ENCODE measurements around the gene S100A5. TPM values are rescaled to one million over a fixed set of nuclear protein-coding genes. Genes with fewer than 3 reads are reported as not detected.
"Not testable (repeated sequence)": the region's sequence is repeated elsewhere in the genome, so short reads cannot be mapped to it uniquely, and the experiment has no call there.

Gene S100A5
- total RNA-seq, 1 donor from 2014 or later, result 1.6 TPM

DNA sequence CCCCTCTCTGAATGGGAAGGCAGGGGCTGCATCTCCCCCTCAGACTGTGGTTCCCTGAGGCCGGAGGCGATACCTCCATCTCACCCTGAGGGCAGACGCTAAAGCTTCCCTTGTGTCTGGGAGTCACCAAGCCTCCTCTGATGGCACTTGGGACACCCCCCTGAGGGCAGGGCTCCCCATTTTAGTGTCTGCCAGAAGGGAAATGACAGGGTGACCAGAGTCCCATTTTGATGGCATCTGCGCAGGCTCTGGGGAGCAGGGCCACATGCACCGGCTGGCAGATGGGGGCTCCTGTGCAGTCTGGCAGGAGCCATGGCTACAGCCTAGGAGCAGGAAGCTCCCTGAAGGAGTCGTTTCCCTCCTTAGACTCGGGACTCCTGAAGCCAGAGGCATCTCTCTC, 23.3 kb upstream of the S100A5 start:
- H3K9me3 Mint-ChIP-seq, result no peaks in the 10 kb centered on the region
- H3K4me3 Mint-ChIP-seq, result no peak overlapping the region
- intact Hi-C loops (cut with micrococcal nuclease), result no loop called here
- no peaks in the 10 kb centered on the region for H3K36me3 Mint-ChIP-seq (ENCODE audit: low read depth)
- H3K27ac Mint-ChIP-seq, result no peak overlapping the region
- no peak for DNase-seq (ENCODE audit: low spot score)
- no peaks in the 10 kb centered on the region for H3K27me3 Mint-ChIP-seq (ENCODE audit: insufficient read depth)
- peaks cover 35% of the 10 kb centered on the region for H3K4me1 Mint-ChIP-seq (ENCODE audit: low read depth)

DNA sequence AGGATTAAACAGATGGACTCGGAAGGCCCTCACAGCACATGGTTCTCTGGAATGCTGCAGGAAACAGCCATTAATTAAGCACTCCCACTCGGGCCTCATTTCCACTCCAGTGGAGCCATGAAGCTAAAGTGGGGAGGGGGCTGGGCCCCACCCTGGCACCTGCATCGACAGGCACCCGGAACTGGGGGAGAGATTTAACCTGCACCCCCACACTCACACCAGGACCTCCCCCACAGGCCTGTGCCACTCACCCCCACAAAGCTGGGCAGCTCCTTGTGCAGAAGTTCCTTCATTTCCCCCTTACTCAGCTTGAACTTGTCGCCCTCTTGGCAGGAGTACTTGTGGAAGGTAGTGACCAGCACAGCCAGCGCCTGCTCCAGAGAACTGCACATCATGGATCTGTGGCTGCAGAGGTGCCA, 22.8 kb upstream of the S100A5 start:
- no peak overlapping the region for H3K27ac Mint-ChIP-seq
- H3K4me1 Mint-ChIP-seq (ENCODE audit: low read depth), result peaks cover 31% of the 10 kb centered on the region
- no peaks in the 10 kb centered on the region for H3K27me3 Mint-ChIP-seq (ENCODE audit: insufficient read depth)
- H3K36me3 Mint-ChIP-seq (ENCODE audit: low read depth), result no peaks in the 10 kb centered on the region
- H3K9me3 Mint-ChIP-seq, result no peaks in the 10 kb centered on the region
- intact Hi-C loops (cut with micrococcal nuclease), result no loop called here
- no peak for DNase-seq (ENCODE audit: low spot score)
- H3K4me3 Mint-ChIP-seq, result no peak overlapping the region

- intact Hi-C loops (cut with micrococcal nuclease); DNase-seq (ENCODE audit: low spot score); H3K36me3 Mint-ChIP-seq (ENCODE audit: low read depth); H3K27ac Mint-ChIP-seq; H3K27me3 Mint-ChIP-seq (ENCODE audit: insufficient read depth); H3K9me3 Mint-ChIP-seq; H3K4me3 Mint-ChIP-seq: not testable (repeated sequence)
- peaks cover 18% of the 10 kb centered on the region for H3K4me1 Mint-ChIP-seq (ENCODE audit: low read depth)
Measured at GRCh38 chr1:153562021-153562420, 21.3 kb upstream of the S100A5 start.

DNA sequence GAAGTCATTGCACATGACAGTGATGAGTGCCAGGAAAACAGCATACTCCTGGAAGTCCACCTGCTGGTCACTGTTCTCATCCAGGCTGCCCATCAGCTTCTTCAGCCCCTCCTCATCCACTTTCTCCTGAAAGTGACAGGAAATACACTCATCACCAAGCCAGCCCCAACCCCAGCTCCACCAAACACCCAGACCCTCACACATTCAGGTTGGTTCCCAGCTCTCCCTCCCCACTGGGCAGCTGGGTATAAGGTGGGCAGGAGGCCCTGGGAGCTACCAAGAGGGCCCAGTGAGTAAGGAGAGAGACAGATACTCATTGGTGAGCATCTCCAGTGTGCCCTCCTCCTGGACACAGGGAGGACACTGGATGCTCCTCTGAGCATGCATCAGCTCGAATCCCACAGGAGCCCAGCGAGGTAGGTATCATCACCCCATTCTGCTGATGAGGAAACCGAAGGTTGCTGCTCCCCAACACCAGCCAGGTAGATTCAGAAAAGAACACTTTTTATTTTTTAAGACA, 20.8 kb upstream of the S100A5 start:
- Mint-ChIP-seq H3K4me3 (no peak overlapping the region), H3K36me3 (ENCODE audit: low read depth) (no peaks in the 10 kb centered on the region), H3K27ac (no peak overlapping the region), H3K9me3 (no peaks in the 10 kb centered on the region), H3K27me3 (ENCODE audit: insufficient read depth) (no peaks in the 10 kb centered on the region), H3K4me1 (ENCODE audit: low read depth) (peaks cover 16% of the 10 kb centered on the region)
- no peak for DNase-seq (ENCODE audit: low spot score)
- intact Hi-C loops (cut with micrococcal nuclease), result no loop called here

GRCh38 chr1:153560771-153561465, 20.2 kb upstream of the S100A5 start:
- no peaks in the 10 kb centered on the region for H3K27me3 Mint-ChIP-seq (ENCODE audit: insufficient read depth)
- H3K4me1 Mint-ChIP-seq (ENCODE audit: low read depth), result peaks cover 16% of the 10 kb centered on the region
- H3K36me3 Mint-ChIP-seq (ENCODE audit: low read depth), result no peaks in the 10 kb centered on the region
- intact Hi-C loops (cut with micrococcal nuclease), result no loop called here
- H3K4me3 Mint-ChIP-seq, result no peak overlapping the region
- no peaks in the 10 kb centered on the region for H3K9me3 Mint-ChIP-seq
- no peak for DNase-seq (ENCODE audit: low spot score)
- no peak overlapping the region for H3K27ac Mint-ChIP-seq

DNA sequence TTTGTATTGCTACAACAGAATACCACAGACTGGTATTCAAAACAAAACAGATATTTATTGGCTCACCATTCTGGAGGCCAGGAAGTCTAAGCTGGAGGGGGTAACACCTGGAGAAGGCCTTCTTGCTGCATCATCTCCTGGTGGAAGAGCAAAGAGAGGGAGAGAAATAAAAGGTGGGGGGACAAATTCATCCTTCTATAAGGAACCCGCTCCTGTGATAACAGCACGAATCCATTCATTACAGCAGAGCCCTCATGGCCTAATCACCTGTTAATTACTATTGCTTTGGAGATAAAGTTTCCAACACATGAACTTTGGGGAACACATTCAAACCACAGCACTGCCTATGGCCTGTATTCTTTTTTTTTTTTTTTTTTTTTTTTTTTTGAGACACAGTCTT, 19.5 kb upstream of the S100A5 start:
- Mint-ChIP-seq H3K27ac (no peak overlapping the region), H3K36me3 (ENCODE audit: low read depth) (no peaks in the 10 kb centered on the region)
- intact Hi-C loops (cut with micrococcal nuclease), result no loop called here

DNA sequence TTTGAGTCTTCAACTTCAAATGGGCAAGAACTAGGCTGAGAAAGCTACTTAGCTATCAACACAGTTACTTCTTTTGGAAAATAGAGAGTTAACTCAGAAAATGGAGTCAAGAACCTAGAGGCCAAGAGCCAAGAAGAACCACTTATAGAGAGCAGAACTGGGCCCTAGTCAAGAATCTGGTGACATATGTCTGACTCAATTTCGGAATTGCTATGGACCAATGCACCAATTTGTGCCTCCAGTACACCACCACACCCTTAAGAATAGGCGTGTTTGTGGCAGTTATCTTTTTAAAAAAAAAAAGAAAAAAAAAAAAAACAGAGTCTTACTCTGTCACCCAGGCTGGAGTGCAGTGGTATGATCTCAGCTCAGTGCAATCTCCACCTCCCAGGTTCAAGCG, 17.1 kb upstream of the S100A5 start:
- no peak overlapping the region for H3K27ac Mint-ChIP-seq
- H3K4me1 Mint-ChIP-seq (ENCODE audit: low read depth), result peaks cover 14% of the 10 kb centered on the region
- no peaks in the 10 kb centered on the region for H3K36me3 Mint-ChIP-seq (ENCODE audit: low read depth)
- H3K4me3 Mint-ChIP-seq, result no peak overlapping the region
- H3K9me3 Mint-ChIP-seq, result no peaks in the 10 kb centered on the region
- no peak for DNase-seq (ENCODE audit: low spot score)
- H3K27me3 Mint-ChIP-seq (ENCODE audit: insufficient read depth), result no peaks in the 10 kb centered on the region
- intact Hi-C loops (cut with micrococcal nuclease), result no loop called here

More for the DNA sequence above, 19.5 kb upstream of the S100A5 start:
- Mint-ChIP-seq H3K4me1 (ENCODE audit: low read depth) (peaks cover 9% of the 10 kb centered on the region), H3K4me3 (no peak overlapping the region), H3K9me3 (no peaks in the 10 kb centered on the region), H3K27me3 (ENCODE audit: insufficient read depth) (no peaks in the 10 kb centered on the region)
- DNase-seq (ENCODE audit: low spot score), result no peak

DNA sequence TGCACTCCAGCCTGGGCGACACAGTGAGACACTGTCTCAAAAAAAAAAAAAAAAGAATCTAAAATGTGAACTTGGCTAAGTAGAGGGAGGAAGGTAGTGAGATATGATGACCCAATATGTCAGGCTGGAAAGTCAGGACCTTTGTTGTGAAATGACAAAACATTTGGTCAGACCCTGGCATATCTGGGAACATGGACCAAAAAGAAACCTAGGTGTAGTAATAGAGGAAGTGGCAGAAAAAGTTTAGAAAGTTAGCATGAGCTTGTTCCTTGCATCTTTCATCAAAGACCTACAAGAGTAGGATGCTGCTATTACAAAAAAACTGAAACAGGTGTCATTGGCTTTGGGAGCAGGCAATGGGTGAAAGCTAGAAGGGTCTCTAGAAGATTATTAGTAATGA, 15.6 kb upstream of the S100A5 start:
- intact Hi-C loops (cut with micrococcal nuclease), result no loop called here
- Mint-ChIP-seq H3K4me3 (no peak overlapping the region), H3K4me1 (ENCODE audit: low read depth) (peaks cover 14% of the 10 kb centered on the region), H3K9me3 (no peaks in the 10 kb centered on the region), H3K27ac (no peak overlapping the region), H3K27me3 (ENCODE audit: insufficient read depth) (peaks cover under 1% of the 10 kb centered on the region), H3K36me3 (ENCODE audit: low read depth) (no peaks in the 10 kb centered on the region)
- DNase-seq (ENCODE audit: low spot score), result no peak

GRCh38 chr1:153553830-153554541, 13.3 kb upstream of the S100A5 start:
- Mint-ChIP-seq H3K9me3 (no peaks in the 10 kb centered on the region), H3K4me1 (ENCODE audit: low read depth) (peaks cover 19% of the 10 kb centered on the region), H3K27ac (no peak overlapping the region), H3K4me3 (no peak overlapping the region), H3K36me3 (ENCODE audit: low read depth) (no peaks in the 10 kb centered on the region), H3K27me3 (ENCODE audit: insufficient read depth) (peaks cover 4% of the 10 kb centered on the region)
- intact Hi-C loops (cut with micrococcal nuclease), result no loop called here
- no peak for DNase-seq (ENCODE audit: low spot score)

DNA sequence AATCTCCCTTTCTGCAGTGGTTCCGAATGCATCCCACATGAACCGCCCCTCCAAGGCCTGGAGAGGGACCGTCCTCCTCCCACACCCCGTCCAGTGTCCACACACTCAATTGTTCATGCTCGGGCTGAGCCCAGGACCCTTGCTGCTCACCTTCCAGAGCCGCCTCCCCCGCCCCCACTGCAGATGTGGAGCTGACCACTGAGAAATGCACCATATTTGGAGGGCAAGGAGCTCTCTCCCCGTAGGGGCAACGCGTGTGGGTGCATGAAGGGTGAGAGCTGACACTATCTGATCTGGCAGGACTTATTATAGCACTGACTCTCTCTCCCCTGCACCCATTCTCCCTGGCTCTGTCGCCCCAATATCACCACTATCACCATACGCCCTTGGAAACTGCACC, 12.4 kb upstream of the S100A5 start:
- Mint-ChIP-seq H3K4me1 (ENCODE audit: low read depth) (peaks cover 28% of the 10 kb centered on the region), H3K27ac (no peak overlapping the region), H3K36me3 (ENCODE audit: low read depth) (no peaks in the 10 kb centered on the region), H3K4me3 (no peak overlapping the region), H3K27me3 (ENCODE audit: insufficient read depth) (peaks cover 4% of the 10 kb centered on the region), H3K9me3 (no peaks in the 10 kb centered on the region)
- DNase-seq (ENCODE audit: low spot score), result no peak
- intact Hi-C loops (cut with micrococcal nuclease), result no loop called here

- Mint-ChIP-seq H3K4me3 (no peak overlapping the region), H3K27ac (no peak overlapping the region), H3K9me3 (no peaks in the 10 kb centered on the region), H3K36me3 (ENCODE audit: low read depth) (no peaks in the 10 kb centered on the region), H3K27me3 (ENCODE audit: insufficient read depth) (peaks cover 4% of the 10 kb centered on the region), H3K4me1 (ENCODE audit: low read depth) (peaks cover 33% of the 10 kb centered on the region)
- DNase-seq (ENCODE audit: low spot score), result no peak
- intact Hi-C loops (cut with micrococcal nuclease), result no loop called here
Measured at GRCh38 chr1:153552335-153552734, 11.6 kb upstream of the S100A5 start.

- Mint-ChIP-seq H3K27ac (no peak overlapping the region), H3K36me3 (ENCODE audit: low read depth) (no peaks in the 10 kb centered on the region), H3K9me3 (no peaks in the 10 kb centered on the region), H3K27me3 (ENCODE audit: insufficient read depth) (peaks cover 4% of the 10 kb centered on the region), H3K4me3 (no peak overlapping the region), H3K4me1 (ENCODE audit: low read depth) (peaks cover 35% of the 10 kb centered on the region)
- intact Hi-C loops (cut with micrococcal nuclease), result no loop called here
- no peak for DNase-seq (ENCODE audit: low spot score)
Measured at GRCh38 chr1:153550827-153551500, 10.2 kb upstream of the S100A5 start.

GRCh38 chr1:153550398-153550758, 9.6 kb upstream of the S100A5 start:
- Mint-ChIP-seq H3K36me3 (ENCODE audit: low read depth) (no peaks in the 10 kb centered on the region), H3K27ac (no peak overlapping the region), H3K9me3 (no peaks in the 10 kb centered on the region), H3K4me3 (no peak overlapping the region), H3K27me3 (ENCODE audit: insufficient read depth) (peaks cover 4% of the 10 kb centered on the region), H3K4me1 (ENCODE audit: low read depth) (peaks cover 41% of the 10 kb centered on the region)
- intact Hi-C loops (cut with micrococcal nuclease), result no loop called here
- no peak for DNase-seq (ENCODE audit: low spot score)
